NK-92 (cell line): ENCODE results near the gene IPO4.
"Not testable (repeated sequence)": the region's sequence is repeated elsewhere in the genome, so short reads cannot be mapped to it uniquely, and the experiment has no call there.

Experiments
- DNase-seq: peaks from one replicate; lab custom pipeline; 2025; ENCODE audit not compliant: unreplicated experiment; lab: John Stamatoyannopoulos, UW

The IPO4 gene

DNA sequence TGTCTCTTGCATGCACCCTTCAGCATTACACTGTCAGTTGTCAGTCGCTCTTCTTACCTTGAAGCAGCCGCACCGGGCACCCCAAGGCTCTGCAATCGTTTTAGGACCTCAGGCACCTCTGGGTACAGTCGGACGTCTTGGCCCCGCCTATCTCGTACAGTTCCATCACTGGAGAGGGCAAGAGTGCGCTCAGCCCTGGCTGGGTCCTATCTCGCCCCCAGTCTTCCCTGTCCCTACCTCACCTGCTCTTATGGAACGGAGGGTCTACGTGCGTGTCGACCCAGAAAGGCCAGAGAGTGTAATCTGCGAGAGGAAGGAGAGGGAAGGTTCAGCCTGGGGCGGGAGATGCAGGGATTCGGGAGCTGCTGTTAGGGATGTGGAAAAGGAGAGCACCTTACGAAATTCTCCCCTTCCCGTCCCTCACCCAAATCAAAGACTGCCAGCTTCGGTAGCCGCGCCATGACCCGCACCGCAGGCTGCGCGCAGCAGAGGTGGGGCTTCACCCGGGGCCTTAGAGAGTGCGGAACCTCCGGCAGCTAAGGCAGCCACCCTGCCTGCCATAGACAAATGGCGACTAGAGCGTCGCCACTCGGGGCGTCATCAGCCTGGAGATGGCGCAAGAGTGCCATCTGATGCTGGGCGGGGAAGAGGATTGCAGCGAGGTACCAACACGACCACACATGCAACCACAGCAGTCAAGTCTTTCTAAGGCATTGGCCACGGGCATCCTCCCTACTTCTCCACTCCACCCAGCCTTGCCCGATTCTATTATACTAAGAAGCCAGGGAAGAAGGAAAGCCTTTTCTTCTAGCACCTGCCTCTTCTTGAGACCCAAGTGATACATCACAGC is 27.1 kb upstream of the IPO4 start, which contains the start of gene MDP1:
Gene MDP1, minus strand, starts transcription at position 572 of the 850 bp plus-strand sequence. Its CDS starts 111 bp downstream, at position 461.
- DNase-seq = no peak

DNA sequence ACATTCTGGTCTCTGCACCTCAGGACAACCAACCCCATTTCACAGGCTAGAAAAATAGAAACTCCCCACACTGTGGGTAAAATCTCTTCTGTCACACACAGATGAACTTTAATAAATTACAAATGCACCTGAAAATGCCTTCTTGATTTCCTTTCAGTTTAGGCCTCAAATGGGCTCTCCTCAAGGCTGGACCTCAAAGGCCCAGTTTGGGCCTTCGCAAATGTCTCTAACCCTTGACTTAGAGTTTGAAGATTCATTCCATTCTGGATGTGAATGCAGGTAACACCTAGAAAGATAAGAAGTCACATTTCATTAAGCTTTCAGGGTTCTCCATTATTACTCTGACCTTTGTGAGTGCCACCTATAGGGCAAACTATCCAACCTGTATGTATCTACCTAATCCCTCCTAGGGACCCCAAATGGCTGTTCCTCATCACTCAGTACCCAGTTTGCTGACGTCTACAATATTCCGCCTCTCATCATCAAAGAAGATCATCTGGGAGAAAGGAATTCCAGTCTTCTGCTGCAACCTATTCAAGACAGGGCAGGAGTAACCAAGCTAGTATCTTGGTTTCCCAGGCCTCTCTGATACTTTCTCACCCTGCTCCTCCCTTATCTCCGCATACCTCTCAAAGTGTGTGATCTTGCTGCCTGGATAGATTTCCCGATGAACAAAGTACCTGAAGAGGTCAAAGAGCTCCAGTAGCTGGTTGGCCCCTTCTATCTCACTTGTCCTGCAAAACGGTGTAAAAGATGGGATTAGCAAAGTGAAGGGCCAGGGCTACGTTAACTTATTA is 25.4 kb upstream of the IPO4 start:
- no peak for DNase-seq

DNA sequence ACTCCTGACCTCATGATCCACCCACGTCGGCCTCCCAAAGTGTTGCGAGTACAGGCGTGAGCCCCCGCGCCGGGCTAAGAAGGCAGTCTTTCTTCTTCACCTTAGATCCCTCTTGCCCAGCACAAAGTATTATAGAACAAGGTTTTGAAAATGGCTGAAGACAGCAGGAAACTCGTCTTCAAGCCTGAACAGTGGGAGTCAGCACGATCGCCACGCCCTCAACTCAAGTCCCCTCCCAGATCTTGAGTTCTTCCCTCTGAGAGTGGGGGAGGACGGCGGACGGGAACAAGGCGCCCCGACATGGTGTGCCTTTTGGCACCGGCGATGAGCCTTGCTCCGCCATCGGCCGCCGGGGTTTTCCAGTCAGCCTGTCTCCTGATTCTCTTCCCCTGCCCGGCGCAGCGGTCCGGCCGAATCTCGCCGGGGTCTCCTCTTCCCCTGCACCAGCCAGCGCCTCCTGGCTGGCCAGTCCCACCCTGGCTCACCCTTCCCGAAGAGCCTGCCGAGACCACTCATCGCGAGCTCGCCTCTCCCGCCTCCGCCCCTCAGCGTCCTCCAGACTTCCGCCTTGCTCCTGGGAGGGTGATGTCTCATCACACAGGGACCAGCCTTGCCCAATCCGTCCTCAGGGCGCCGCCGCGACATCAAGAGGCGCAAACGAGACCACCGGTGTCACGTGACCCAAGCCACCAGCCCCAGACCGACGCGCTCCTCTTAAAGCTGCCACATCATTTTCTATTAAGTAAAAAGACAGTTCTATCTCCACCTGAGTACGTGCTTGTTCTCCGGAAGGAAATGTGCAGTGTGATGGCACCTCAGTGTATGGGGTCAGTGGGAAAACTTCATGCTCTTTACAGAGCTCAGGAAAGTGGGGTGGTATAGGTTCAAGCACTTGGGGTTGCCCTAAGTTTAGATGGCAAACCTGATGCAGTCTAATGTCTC is 24.6 kb upstream of the IPO4 start, which contains the start of gene CHMP4A:
Gene CHMP4A, minus strand, starts transcription at position 565 of the 942 bp plus-strand sequence. Its CDS starts 49 bp downstream, at position 516.
- DNase-seq = peak; percentile 82

DNA sequence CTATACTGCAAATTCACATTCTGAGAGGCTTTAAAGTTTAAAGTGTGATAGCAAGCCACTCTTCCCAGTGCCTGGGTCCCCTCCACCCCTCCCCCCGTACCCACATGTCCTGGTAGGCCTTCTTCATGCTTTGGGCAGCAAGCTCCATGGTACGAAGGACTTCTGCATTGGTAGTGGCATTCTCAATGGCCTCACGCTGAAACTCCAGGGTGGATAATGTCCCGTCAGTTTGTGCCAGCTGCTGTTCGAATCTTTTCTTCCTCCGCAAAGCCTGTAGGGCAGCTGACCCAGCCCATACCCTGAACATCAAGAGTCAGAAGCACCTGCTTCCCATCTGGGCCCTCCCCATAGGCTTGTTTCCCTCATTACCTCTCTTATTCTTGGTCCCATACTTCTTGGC is 22.7 kb upstream of the IPO4 start:
- no peak for DNase-seq

DNA sequence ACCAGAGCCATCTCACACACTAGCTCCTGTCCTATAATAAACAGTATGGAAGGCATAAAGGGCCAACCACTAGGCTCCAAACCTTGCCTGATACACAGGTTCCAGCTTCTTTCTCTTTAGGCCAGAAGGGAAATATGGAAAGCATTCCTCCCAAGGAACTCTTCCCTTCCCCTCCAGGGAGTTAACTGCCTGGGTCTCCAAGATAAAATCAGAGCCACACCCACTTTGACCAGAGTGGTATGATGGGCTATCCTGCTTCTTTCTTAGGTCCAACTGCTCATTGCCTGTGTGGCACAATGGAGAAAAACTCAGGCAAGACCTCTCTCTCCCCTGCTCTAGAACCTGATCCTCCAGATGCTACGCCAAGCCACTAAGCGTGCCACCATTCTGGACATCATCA is 19.0 kb upstream of the IPO4 start:
- no peak for DNase-seq

DNA sequence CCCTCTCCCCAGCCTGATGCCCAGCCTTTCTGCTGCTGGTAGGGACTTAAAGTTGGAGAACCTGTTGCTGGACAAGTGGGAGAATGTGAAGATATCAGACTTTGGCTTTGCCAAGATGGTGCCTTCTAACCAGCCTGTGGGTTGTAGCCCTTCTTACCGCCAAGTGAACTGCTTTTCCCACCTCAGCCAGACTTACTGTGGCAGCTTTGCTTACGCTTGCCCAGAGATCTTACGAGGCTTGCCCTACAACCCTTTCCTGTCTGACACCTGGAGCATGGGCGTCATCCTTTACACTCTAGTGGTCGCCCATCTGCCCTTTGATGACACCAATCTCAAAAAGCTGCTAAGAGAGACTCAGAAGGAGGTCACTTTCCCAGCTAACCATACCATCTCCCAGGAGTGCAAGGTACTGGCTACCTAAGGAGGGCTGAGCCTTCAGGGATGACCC is 18.5 kb upstream of the IPO4 start:
- DNase-seq = no peak

DNA sequence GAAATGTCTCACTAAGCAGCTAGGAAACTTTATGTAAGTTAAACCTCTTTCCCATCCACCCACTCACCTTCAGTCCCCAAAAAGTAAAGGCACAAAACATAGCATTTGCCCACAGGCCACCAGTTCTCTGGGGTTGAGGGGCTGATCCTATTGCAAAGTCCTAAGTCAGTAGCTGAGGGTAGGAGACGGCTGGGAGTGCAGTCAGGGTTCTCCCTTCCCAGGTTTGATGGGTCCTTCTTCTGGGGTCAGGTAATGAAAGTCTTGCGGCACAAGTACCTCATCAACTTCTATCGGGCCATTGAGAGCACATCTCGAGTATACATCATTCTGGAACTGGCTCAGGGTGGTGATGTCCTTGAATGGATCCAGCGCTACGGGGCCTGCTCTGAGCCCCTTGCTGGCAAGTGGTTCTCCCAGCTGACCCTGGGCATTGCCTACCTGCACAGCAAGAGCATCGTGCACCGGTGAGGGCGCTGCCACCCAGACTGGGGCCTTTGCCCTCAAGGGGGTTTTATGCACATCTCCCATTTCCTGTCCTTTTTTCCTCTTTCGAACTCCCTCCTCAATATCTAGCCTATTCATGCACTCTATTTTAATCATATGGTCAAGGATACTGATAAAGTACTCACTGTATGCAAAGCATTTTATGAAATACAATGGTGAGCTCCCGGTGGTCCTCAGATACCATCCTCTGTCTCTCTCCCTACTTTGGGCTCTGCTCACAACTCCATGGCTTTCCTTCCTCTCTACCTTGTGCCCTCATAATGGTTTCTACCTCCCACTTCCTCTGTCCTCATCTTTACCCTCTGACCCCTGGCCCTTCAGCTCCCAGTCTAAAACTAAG is 17.9 kb upstream of the IPO4 start:
- DNase-seq = no peak

DNA sequence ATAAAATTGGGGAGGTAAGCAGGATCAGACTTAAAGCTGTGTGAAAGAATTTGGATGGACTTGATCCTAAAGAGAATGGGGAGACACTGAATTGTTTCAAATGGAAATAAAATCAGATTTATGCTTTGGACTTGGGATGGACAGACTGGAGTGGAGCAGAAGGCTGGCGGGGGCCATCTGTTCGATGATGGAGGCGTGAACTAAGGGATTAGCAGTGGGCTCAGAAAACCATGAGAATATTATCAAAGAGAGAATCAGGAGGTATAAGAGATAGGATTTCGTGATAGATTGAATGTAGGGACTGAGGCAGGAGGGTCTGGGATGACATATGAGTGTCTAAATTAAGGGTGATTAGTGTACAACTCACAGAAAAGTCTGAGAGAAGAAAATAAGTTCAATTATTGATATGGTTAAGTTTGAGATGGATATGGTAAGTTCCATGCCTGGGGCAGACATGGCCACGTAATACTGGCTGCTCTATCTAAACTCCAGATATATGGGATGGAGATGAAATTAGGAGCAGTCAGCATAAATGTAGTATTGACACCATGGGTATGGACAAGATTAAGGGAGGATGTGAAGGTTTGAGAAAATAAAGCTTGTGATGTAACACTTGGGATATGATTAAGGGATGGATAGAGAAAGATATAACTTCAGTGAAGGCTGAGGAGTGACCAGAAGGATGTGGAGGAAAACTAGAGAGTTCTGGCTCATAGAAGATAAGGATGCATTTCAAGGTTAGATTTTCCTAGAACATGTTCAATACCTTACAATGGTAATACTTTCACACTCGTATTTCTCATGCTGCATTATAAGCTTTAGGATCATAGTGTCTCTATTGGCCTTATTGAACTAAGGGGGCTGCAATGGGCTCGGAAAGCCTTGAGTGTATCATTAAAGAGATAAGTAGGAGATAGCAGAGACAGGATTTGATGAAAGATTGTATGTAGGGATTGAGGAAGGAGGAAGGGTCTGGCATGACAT is 15.8 kb upstream of the IPO4 start:
- DNase-seq = no peak

DNA sequence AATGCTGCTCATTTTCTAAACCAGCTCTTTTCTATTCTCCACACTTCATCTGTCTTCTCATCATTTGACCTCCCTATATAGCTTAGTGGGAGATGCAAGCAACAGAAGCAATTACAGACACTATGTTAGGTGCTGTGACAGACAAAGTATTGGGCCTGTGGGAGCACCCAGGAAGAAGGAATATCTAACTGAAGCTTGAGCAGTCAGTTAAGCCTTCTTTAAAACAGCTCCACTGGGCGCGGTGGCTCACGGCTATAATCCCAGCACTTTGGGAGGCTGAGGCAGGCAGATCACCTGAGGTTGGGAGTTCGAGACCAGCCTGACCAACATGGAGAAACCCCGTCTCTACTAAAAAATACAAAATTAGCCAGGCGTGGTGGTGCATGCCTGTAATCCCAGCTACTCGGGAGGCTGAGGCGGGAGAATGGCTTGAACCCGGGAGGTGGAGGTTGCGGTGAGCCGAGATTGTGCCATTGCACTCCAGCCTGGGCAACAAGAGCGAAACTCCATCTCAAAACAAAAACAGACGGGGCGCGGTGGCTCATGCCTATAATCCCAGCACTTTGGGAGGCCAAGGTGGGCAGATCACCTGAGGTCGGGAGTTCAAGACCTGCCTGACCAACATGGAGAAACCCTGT is 14.8 kb upstream of the IPO4 start:
- DNase-seq = not testable (repeated sequence)

DNA sequence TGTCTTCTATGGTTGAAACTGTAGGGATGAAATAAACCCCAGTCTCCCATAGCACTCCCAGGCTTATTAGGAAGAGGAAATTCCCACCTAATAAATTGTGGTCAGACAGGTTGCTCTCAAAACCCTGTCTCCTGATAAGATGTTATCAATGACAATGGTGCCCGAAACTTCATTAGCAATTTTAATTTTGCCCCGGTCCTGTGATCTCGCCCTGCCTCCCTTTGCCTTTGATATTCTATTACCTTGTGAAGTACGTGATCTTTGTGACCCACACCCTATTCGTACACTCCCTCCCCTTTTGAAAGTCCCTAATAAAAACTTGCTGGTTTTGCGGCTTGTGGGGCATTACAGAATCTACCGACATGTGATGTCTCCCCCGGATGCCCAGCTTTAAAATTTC is 13.9 kb upstream of the IPO4 start:
- DNase-seq = not testable (repeated sequence)

DNA sequence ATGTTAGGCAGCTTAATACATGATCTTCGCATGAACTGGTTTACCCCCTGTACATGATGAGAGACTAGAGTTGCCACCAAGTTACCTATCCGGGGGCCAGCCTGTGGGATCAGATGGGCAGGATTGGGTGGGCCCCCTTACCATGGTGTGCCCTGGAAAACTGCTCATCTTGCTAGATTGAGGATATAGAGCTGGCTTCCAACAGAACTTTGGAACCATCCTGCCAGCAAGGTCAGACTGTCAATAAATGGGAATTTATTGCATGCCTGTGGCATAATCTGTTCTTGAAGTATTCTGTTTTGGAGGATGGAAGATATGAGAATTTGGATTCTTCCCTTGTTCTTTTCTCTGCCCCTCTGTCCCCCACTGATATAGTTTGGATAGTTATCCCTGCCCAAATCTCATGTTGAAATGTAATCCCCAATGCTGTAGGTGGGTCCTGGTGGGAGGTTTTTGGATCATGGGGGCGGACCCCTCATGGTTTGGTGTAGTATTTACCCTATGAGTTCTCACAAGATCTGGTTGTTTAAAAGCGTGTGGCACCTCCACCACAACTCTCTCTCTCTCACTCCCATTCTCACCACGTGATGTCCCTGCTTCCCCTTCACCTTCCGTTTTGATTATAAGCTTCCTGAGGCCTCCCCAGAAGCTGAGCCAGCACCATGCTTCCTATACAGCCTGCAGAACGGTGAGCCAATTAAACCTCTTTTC is 10.4 kb upstream of the IPO4 start:
- no peak for DNase-seq

DNA sequence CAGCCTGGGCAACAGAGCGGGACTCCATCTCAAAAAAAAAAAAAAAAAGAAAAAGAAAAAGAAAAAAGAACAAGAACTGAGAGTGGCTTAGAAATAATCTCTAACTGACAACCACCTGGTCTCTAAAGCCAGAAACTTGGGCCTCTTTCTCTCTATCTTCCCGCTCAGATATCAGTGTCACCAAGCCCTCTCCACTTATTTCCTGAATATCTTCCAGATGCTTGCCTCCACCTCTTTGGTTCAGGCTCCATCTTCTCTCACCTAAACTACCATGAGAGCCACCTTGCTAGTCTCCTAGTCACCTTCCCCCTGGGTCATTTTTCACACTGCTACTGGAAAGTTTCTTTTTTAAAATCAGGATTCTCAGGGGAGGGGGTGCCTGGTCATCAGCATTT is 8.4 kb upstream of the IPO4 start:
- no peak for DNase-seq

DNA sequence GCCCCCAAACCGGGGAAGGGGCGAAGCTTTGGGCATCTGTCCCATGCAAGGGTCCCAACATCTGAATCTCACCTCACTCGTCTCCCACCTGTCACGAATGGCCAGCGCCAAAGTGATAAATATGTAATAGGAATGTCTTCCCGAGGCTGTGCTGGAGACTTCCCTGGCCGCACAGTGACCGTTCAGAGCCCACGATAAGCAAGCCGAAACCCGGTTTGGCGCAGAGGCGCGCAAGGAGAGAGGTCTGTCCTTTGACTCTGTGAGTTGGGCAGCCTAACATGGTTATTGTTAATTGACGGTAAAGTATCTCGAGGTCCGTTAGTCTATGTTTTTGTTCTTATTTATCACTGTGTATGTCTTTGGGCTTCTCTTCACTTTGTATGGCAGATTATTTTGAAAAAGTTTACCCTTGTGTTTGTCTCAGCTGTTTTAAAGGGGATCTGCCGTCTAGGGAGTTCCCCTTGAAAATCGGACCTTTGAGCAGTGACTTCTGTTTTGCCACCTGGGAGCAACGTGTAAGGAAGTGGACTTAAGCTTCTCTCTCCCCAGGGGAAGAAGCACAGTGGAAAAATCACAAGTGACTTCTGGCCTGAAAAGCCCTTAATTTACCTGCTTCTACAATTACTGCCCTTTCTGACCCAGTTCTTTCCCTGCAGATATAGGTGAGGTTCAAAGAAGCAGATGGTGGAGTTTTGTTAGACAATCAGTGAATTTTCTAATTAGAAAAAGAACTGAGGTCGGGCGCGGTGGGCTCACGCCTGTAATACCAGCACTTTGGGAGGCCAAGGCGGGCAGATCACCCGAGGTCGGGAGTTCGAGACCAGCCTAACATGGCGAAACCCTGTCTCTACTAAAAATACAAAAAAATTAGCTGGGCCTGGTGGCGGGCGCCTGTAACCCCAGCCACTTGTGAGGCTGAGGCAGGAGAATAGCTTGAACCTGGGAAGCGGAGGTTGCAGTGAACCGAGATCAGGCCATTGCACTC is 7.7 kb upstream of the IPO4 start:
- DNase-seq = no peak

DNA sequence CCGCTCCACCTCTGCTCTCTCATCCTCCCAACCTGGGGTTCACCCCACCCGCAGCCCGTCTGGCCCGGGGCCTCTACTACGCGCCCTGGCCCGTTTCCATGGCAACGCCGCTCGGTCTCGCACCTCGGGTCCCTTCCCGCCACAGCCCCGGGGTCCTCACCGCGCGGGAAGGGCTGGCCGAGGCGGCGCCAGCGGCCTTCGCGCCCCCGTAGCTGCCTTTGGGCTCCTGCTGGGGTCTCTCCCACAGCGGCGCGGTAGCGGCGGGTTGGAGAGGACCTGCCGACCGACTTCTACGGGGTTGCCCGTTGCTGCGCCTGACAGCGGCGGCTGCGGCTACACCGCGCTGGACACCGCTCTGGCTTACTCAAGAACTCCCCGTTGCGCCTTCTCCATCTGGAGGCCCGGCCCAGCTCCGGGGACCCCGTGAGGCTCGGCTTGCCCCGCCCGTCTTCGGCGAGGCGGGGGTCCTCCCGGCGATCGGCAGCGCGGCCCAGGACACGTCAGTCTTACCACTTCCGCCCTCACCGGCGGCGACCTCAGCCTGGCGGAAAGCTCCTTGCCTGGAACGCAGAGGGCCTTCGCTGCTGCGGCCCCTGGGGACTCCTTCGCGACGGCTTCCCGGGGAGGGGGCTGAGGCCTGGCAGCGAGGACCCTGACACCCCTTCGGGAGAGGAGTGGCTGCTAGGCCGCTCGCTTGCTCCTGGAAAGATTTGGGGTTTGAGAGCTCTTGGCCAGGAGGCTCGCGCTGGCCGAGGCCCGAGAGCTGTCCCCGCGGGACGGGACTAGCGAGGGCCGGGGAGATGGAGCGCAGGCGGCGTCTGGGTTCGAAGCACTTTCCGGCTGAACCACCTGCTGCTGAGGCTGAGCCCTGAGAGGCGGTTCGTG is 6.8 kb upstream of the IPO4 start, which contains the start of gene TM9SF1:
Gene TM9SF1, minus strand, starts transcription at position 256 of the 885 bp plus-strand sequence. CDS start 422 bp downstream, outside the sequence.
- peak; percentile 33 for DNase-seq

DNA sequence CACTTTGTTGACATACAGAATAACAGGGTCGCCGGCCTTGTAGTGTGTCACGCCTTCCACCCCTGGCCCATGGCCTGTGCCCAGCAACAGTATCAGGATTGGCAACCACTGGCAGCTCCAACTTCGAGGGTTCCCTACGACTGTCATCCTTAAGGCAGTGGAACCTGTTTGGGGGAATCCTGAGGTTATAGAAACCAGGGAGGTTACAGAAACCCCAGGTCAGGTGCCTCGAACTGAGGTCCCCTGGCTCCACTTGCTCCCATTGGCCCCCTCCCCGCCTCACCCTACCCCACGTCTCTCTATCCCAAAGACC is 6.2 kb upstream of the IPO4 start:
- no peak for DNase-seq
